ENCODE data around the gene SPACDR. TPM values are rescaled to one million over a fixed set of nuclear protein-coding genes. Genes with fewer than 3 reads are reported as not detected.

The SPACDR gene
- total and polyA plus RNA-seq, 9 of the 15 experiments (the other 6 are each of a cell fraction or from before 2014, with no cell fraction given): 0.07 to 0.55 (median 0.14) TPM; not detected in 1

GRCh38 chr7:100444311-100445278 lies 19.5 kb downstream of the SPACDR start (continued):
- TF ChIP-seq, protein P1, sequence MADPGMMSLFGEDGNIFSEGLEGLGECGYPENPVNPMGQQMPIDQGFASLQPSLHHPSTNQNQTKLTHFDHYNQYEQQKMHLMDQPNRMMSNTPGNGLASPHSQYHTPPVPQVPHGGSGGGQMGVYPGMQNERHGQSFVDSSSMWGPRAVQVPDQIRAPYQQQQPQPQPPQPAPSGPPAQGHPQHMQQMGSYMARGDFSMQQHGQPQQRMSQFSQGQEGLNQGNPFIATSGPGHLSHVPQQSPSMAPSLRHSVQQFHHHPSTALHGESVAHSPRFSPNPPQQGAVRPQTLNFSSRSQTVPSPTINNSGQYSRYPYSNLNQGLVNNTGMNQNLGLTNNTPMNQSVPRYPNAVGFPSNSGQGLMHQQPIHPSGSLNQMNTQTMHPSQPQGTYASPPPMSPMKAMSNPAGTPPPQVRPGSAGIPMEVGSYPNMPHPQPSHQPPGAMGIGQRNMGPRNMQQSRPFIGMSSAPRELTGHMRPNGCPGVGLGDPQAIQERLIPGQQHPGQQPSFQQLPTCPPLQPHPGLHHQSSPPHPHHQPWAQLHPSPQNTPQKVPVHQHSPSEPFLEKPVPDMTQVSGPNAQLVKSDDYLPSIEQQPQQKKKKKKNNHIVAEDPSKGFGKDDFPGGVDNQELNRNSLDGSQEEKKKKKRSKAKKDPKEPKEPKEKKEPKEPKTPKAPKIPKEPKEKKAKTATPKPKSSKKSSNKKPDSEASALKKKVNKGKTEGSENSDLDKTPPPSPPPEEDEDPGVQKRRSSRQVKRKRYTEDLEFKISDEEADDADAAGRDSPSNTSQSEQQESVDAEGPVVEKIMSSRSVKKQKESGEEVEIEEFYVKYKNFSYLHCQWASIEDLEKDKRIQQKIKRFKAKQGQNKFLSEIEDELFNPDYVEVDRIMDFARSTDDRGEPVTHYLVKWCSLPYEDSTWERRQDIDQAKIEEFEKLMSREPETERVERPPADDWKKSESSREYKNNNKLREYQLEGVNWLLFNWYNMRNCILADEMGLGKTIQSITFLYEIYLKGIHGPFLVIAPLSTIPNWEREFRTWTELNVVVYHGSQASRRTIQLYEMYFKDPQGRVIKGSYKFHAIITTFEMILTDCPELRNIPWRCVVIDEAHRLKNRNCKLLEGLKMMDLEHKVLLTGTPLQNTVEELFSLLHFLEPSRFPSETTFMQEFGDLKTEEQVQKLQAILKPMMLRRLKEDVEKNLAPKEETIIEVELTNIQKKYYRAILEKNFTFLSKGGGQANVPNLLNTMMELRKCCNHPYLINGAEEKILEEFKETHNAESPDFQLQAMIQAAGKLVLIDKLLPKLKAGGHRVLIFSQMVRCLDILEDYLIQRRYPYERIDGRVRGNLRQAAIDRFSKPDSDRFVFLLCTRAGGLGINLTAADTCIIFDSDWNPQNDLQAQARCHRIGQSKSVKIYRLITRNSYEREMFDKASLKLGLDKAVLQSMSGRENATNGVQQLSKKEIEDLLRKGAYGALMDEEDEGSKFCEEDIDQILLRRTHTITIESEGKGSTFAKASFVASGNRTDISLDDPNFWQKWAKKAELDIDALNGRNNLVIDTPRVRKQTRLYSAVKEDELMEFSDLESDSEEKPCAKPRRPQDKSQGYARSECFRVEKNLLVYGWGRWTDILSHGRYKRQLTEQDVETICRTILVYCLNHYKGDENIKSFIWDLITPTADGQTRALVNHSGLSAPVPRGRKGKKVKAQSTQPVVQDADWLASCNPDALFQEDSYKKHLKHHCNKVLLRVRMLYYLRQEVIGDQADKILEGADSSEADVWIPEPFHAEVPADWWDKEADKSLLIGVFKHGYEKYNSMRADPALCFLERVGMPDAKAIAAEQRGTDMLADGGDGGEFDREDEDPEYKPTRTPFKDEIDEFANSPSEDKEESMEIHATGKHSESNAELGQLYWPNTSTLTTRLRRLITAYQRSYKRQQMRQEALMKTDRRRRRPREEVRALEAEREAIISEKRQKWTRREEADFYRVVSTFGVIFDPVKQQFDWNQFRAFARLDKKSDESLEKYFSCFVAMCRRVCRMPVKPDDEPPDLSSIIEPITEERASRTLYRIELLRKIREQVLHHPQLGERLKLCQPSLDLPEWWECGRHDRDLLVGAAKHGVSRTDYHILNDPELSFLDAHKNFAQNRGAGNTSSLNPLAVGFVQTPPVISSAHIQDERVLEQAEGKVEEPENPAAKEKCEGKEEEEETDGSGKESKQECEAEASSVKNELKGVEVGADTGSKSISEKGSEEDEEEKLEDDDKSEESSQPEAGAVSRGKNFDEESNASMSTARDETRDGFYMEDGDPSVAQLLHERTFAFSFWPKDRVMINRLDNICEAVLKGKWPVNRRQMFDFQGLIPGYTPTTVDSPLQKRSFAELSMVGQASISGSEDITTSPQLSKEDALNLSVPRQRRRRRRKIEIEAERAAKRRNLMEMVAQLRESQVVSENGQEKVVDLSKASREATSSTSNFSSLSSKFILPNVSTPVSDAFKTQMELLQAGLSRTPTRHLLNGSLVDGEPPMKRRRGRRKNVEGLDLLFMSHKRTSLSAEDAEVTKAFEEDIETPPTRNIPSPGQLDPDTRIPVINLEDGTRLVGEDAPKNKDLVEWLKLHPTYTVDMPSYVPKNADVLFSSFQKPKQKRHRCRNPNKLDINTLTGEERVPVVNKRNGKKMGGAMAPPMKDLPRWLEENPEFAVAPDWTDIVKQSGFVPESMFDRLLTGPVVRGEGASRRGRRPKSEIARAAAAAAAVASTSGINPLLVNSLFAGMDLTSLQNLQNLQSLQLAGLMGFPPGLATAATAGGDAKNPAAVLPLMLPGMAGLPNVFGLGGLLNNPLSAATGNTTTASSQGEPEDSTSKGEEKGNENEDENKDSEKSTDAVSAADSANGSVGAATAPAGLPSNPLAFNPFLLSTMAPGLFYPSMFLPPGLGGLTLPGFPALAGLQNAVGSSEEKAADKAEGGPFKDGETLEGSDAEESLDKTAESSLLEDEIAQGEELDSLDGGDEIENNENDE (IDR thresholded peaks at IDR 0.05; ENCODE audit: low read depth, low read length): no peak
- TF ChIP-seq ZNF830 (CRISPR knock-in tag; IDR thresholded peaks at IDR 0.05) (0 out of 2 replicates have a peak, but pooled peaks have one; percentile 43), SETDB1 (IDR thresholded peaks at IDR 0.05; ENCODE audit: low read length) (no peak), ZNF282 (CRISPR knock-in tag; IDR thresholded peaks at IDR 0.05) (no peak), SAFB (IDR thresholded peaks at IDR 0.05; ENCODE audit: borderline replicate concordance, low read depth, low read length) (no peak)
- TF ChIP-seq, protein P2, sequence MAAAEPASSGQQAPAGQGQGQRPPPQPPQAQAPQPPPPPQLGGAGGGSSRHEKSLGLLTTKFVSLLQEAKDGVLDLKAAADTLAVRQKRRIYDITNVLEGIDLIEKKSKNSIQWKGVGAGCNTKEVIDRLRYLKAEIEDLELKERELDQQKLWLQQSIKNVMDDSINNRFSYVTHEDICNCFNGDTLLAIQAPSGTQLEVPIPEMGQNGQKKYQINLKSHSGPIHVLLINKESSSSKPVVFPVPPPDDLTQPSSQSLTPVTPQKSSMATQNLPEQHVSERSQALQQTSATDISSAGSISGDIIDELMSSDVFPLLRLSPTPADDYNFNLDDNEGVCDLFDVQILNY (CRISPR knock-in tag; IDR thresholded peaks at IDR 0.05): no peak
- TF ChIP-seq, protein P3, sequence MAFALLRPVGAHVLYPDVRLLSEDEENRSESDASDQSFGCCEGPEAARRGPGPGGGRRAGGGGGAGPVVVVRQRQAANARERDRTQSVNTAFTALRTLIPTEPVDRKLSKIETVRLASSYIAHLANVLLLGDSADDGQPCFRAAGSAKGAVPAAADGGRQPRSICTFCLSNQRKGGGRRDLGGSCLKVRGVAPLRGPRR (CRISPR knock-in tag; IDR thresholded peaks at IDR 0.05): no peak
- TF ChIP-seq, protein P4, sequence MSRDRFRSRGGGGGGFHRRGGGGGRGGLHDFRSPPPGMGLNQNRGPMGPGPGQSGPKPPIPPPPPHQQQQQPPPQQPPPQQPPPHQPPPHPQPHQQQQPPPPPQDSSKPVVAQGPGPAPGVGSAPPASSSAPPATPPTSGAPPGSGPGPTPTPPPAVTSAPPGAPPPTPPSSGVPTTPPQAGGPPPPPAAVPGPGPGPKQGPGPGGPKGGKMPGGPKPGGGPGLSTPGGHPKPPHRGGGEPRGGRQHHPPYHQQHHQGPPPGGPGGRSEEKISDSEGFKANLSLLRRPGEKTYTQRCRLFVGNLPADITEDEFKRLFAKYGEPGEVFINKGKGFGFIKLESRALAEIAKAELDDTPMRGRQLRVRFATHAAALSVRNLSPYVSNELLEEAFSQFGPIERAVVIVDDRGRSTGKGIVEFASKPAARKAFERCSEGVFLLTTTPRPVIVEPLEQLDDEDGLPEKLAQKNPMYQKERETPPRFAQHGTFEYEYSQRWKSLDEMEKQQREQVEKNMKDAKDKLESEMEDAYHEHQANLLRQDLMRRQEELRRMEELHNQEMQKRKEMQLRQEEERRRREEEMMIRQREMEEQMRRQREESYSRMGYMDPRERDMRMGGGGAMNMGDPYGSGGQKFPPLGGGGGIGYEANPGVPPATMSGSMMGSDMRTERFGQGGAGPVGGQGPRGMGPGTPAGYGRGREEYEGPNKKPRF (IDR thresholded peaks at IDR 0.05; ENCODE audit: low read depth, low read length): no peak
- TF ChIP-seq, protein P5, sequence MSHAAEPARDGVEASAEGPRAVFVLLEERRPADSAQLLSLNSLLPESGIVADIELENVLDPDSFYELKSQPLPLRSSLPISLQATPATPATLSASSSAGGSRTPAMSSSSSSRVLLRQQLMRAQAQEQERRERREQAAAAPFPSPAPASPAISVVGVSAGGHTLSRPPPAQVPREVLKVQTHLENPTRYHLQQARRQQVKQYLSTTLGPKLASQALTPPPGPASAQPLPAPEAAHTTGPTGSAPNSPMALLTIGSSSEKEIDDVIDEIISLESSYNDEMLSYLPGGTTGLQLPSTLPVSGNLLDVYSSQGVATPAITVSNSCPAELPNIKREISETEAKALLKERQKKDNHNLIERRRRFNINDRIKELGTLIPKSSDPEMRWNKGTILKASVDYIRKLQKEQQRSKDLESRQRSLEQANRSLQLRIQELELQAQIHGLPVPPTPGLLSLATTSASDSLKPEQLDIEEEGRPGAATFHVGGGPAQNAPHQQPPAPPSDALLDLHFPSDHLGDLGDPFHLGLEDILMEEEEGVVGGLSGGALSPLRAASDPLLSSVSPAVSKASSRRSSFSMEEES (CRISPR knock-in tag; IDR thresholded peaks at IDR 0.05): peak; percentile 66

Data from K562 (cell line).